OCI-LY3 (cell line): ENCODE measurements around the gene FSTL4.

Experiments used
- H2AFZ ChIP-seq: fragments of 200-600, 300-600 bp; shearing (Covaris generic); 2 replicates; pipeline ENCODE4 v1.6.0; 2014; ENCODE audit warnings: antibody characterized with exemption, low read depth, low read length
- H3K27ac ChIP-seq: fragments of 200-600, 300-600 bp; sonication (generic); 2 replicates; pipeline ENCODE4 v1.5.1; 2014; ENCODE audit warnings: mild to moderate bottlenecking, low read length, moderate library complexity, mixed read lengths
- H3K27me3 ChIP-seq: fragments of 200-600, 300-600 bp; sonication (generic); 2 replicates; pipeline ENCODE4 v1.6.1; 2014; ENCODE audit warnings: low read depth, low read length, mixed read lengths
- H3K36me3 ChIP-seq: fragments of 200-600, 300-600 bp; sonication (generic); replicated peaks from 2 replicates; pipeline ENCODE3; 2014; ENCODE audit warnings: low read depth, low read length, mixed read lengths
- H3K4me1 ChIP-seq: fragments of 300-600, 200-600 bp; sonication (generic); 2 replicates; pipeline ENCODE4 v1.6.1; 2014; ENCODE audit warnings: low read length, mixed read lengths
- H3K4me2 ChIP-seq: fragments of 200-600, 300-600 bp; sonication (generic); 2 replicates; pipeline ENCODE4 v1.6.1; 2014; ENCODE audit warnings: low read length, mixed read lengths
- H3K4me3 ChIP-seq: fragments of 300-600, 200-600 bp; sonication (generic); 2 replicates; pipeline ENCODE4 v1.5.1; 2014; ENCODE audit warnings: antibody characterized with exemption, mild to moderate bottlenecking, low read length, moderate library complexity
- H3K79me2 ChIP-seq: fragments of 300-600, 200-600 bp; shearing (Covaris generic); 2 replicates; pipeline ENCODE4 v1.6.1; 2014; ENCODE audit warnings: mild to moderate bottlenecking, low read length, mixed read lengths
- H3K9ac ChIP-seq: fragments of 300-600, 200-600 bp; shearing (Covaris generic); 2 replicates; pipeline ENCODE4 v1.6.0; 2014; ENCODE audit warnings: mild to moderate bottlenecking, low read length, moderate library complexity
- H3K9me3 ChIP-seq: fragments of 200-600, 300-600 bp; shearing (Covaris generic); 2 replicates; pipeline ENCODE4 v1.6.1; 2014; ENCODE audit warnings: low read length, mixed read lengths; ENCODE audit not compliant: insufficient read depth
- H4K20me1 ChIP-seq: fragments of 200-600, 300-600 bp; sonication (generic); 2 replicates; pipeline ENCODE4 v1.6.1; 2016; ENCODE audit warnings: low read length, mixed read lengths; ENCODE audit not compliant: insufficient read depth
- CTCF ChIP-seq: fragments of 200-600, 300-600 bp; sonication (generic); IDR thresholded peaks from 2 replicates; pipeline ENCODE4 v1.5.1; 2014; ENCODE audit warnings: antibody characterized with exemption, low read length, low read depth
- EZH2phosphoT487 ChIP-seq: fragments of 200-600 bp; shearing (Covaris generic); IDR thresholded peaks from 2 replicates; pipeline ENCODE4 v1.6.1; 2018; ENCODE audit warnings: antibody characterized with exemption, mixed run types, low read depth

Gene FSTL4

GRCh38 chr5:133317558-133317957, 294.8 kb downstream of the FSTL4 start:
- TF ChIP-seq EZH2phosphoT487 (no peak), CTCF (no peak)
- Histone ChIP-seq H3K27ac (no peak overlapping the region), H3K4me1 (peaks cover 17% of the 10 kb centered on the region), H3K9ac (no peak overlapping the region), H3K27me3 (no peaks in the 10 kb centered on the region), H3K4me3 (no peak overlapping the region), H3K36me3 (no peaks in the 10 kb centered on the region), H2AFZ (no peak overlapping the region), H3K4me2 (no peak overlapping the region), H3K79me2 (no peaks in the 10 kb centered on the region), H4K20me1 (no peaks in the 10 kb centered on the region), H3K9me3 (no peaks in the 10 kb centered on the region)

DNA sequence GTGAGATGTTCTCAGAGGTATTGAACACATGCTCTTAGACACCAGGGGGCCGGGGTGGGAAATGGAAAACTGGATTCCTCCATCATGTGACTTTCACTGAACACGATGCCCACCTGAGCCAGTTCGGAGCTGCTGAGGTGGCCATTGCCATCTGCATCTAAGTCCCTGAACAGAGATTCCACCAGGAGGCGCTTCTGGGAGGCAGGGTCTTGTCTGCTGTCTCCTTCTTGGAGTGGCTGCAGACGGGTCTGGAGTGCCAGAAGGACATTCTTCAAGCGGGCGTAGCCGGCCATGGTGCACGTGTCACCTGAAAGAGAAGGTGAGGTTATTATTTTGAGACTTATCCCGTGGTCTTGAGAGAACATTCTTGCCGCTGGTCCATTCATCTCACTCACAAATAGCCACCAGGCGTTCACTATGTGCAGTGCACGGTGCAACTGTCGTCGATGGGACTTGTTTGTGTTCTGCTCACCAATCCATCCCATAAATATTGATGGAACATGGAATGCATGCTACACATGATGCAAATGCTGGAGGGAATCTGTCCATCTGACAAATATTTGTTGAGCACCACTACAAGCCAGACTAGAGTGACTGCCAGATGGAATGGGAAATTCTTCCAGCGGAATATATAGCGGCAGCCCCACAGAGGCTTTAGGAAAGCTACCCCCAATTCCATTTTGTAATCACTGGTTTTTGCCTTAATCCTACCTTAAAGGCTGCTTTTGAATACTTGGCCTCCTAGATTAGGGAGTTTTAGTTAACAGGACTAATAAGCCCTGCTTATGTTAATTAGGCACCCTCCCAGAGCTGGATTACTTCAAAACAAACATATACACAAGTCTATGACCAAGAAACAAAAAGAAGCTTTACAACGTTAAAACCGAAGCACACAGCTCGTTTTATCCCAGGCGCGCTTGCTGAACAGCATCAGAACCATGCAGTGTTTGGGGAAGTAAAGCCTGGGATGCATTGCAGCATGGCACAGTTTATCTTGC, 295.7 kb downstream of the FSTL4 start:
- H3K4me3 ChIP-seq: no peak overlapping the region
- no peak overlapping the region for H3K27ac ChIP-seq
- no peak overlapping the region for H2AFZ ChIP-seq
- H3K4me2 ChIP-seq: no peak overlapping the region
- TF ChIP-seq EZH2phosphoT487 (no peak), CTCF (peak; percentile 35)
- no peaks in the 10 kb centered on the region for H3K36me3 ChIP-seq
- H3K27me3 ChIP-seq: no peaks in the 10 kb centered on the region
- H4K20me1 ChIP-seq: no peaks in the 10 kb centered on the region
- H3K4me1 ChIP-seq: peaks cover 8% of the 10 kb centered on the region
- no peaks in the 10 kb centered on the region for H3K9me3 ChIP-seq
- no peaks in the 10 kb centered on the region for H3K79me2 ChIP-seq
- no peak overlapping the region for H3K9ac ChIP-seq

- no peaks in the 10 kb centered on the region for H3K9me3 ChIP-seq
- no peak overlapping the region for H3K27ac ChIP-seq
- no peaks in the 10 kb centered on the region for H3K4me1 ChIP-seq
- no peaks in the 10 kb centered on the region for H3K36me3 ChIP-seq
- no peaks in the 10 kb centered on the region for H3K79me2 ChIP-seq
- no peak overlapping the region for H3K4me2 ChIP-seq
- H4K20me1 ChIP-seq: no peaks in the 10 kb centered on the region
- TF ChIP-seq CTCF (no peak), EZH2phosphoT487 (no peak)
- H3K27me3 ChIP-seq: no peaks in the 10 kb centered on the region
- no peak overlapping the region for H3K4me3 ChIP-seq
- no peak overlapping the region for H3K9ac ChIP-seq
- no peak overlapping the region for H2AFZ ChIP-seq
Observed at GRCh38 chr5:133314086-133314485, 298.3 kb downstream of the FSTL4 start.

GRCh38 chr5:133311176-133311575, 301.2 kb downstream of the FSTL4 start:
- no peak overlapping the region for H3K27ac ChIP-seq
- TF ChIP-seq CTCF (no peak), EZH2phosphoT487 (no peak)
- H2AFZ ChIP-seq: no peak overlapping the region
- no peaks in the 10 kb centered on the region for H3K27me3 ChIP-seq
- no peak overlapping the region for H3K9ac ChIP-seq
- no peaks in the 10 kb centered on the region for H3K36me3 ChIP-seq
- H3K9me3 ChIP-seq: no peaks in the 10 kb centered on the region
- H3K4me3 ChIP-seq: no peak overlapping the region
- no peaks in the 10 kb centered on the region for H3K79me2 ChIP-seq
- no peak overlapping the region for H3K4me2 ChIP-seq
- H3K4me1 ChIP-seq: no peaks in the 10 kb centered on the region
- no peaks in the 10 kb centered on the region for H4K20me1 ChIP-seq
